HG03135 (cell line): ENCODE measurements around the gene GSPT1.

Experiments used
- ATAC-seq: cut with Tn5 transposase; IDR thresholded peaks from one replicate; pipeline ENCODE4 v1.9.1; 2021; ENCODE audit warnings: mild to moderate bottlenecking, moderate library complexity; ENCODE audit not compliant: unreplicated experiment

The GSPT1 gene

GRCh38 chr16:11913425-11914079, 2.2 kb downstream of the GSPT1 start:
- ATAC-seq, result no peak

GRCh38 chr16:11909653-11910545, 5.9 kb downstream of the GSPT1 start:
- no peak for ATAC-seq

- ATAC-seq, result no peak
These were observed 8.4 kb downstream of the GSPT1 start for GRCh38 chr16:11907160-11907970.

GRCh38 chr16:11903906-11904305, 11.8 kb downstream of the GSPT1 start:
- no peak for ATAC-seq

- ATAC-seq, result no peak
These were observed 14.7 kb downstream of the GSPT1 start for GRCh38 chr16:11901091-11901490.

GRCh38 chr16:11896486-11897176, 19.1 kb downstream of the GSPT1 start:
- ATAC-seq, result no peak

GRCh38 chr16:11893571-11893970, 22.2 kb downstream of the GSPT1 start:
- ATAC-seq, result no peak

GRCh38 chr16:11892761-11893160, 23.0 kb downstream of the GSPT1 start:
- ATAC-seq, result no peak

- ATAC-seq, result no peak
These were observed 25.4 kb downstream of the GSPT1 start for GRCh38 chr16:11890231-11890965.

- no peak for ATAC-seq
These were observed 28.9 kb downstream of the GSPT1 start for GRCh38 chr16:11886881-11887280.

GRCh38 chr16:11884035-11884434, 31.7 kb downstream of the GSPT1 start:
- ATAC-seq, result no peak

- no peak for ATAC-seq
These were observed 35.7 kb downstream of the GSPT1 start for GRCh38 chr16:11880007-11880406.

GRCh38 chr16:11877374-11877773, 38.4 kb downstream of the GSPT1 start:
- ATAC-seq, result no peak

GRCh38 chr16:11876306-11876705, 39.5 kb downstream of the GSPT1 start:
- no peak for ATAC-seq

- no peak for ATAC-seq
These were observed 40.0 kb downstream of the GSPT1 start for GRCh38 chr16:11875721-11876120.

GRCh38 chr16:11871193-11871592, 44.6 kb downstream of the GSPT1 start:
- no peak for ATAC-seq

GRCh38 chr16:11870399-11870798, 45.4 kb downstream of the GSPT1 start:
- no peak for ATAC-seq

GRCh38 chr16:11869353-11870228, 46.2 kb downstream of the GSPT1 start:
- ATAC-seq, result no peak

- no peak for ATAC-seq
These were observed 47.3 kb downstream of the GSPT1 start for GRCh38 chr16:11868412-11868980.
